Mucosa of descending colon (tissue), 3 donors: Measurements from ENCODE around the gene COL8A1. TPM values are rescaled to one million over a fixed set of nuclear protein-coding genes. Genes with fewer than 3 reads are reported as not detected.

ENCODE experiments used
- ATAC-seq: fragments of 200-7000 bp; cut with Tn5 transposase; one replicate; pipeline ENCODE4 v1.9.1; 2020; ENCODE audit warnings: mild to moderate bottlenecking, moderate library complexity
- DNase-seq, 3 donors: peaks; one replicate each; pipeline ENCODE4 v3.0.0-alpha.2; 2020
- H3K36me3 ChIP-seq: fragments of 200-600 bp; one replicate; pipeline ENCODE4 v1.8.0; 2021; ENCODE audit warnings: low read depth, mild to moderate bottlenecking
- H3K4me1 ChIP-seq: fragments of 200-600 bp; one replicate; pipeline ENCODE4 v1.8.0; 2021; ENCODE audit warnings: low read depth, mild to moderate bottlenecking
- H3K4me3 ChIP-seq: fragments of 200-600 bp; one replicate; pipeline ENCODE4 v1.8.0; 2021; ENCODE audit warnings: mild to moderate bottlenecking
- H3K9me3 ChIP-seq: fragments of 200-600 bp; one replicate; pipeline ENCODE4 v1.8.0; 2021; ENCODE audit warnings: mild to moderate bottlenecking
- intact Hi-C, 2 donors: fragments of 100-400 bp; cut with DNase I in 1 of 2; cut with micrococcal nuclease in 1 of 2; formaldehyde crosslinking; loops; one replicate each; pipeline versions ENCODE4 v1.11.0 to v1.11.1; 2022; cut with DNase I, micrococcal nuclease
- total RNA-seq, 3 donors: library from RNA; stranded (reverse); fragmentation: NEBNext Ultra II Directional in 2 of 3; extraction: Animal tissue kit (Norgen Biotek cat#: 25700) in 2 of 3; gene quantifications; one replicate each; pipeline versions ENCODE4 v1.2.1 to v1.2.4, GENCODE V29; 2021 to 2023
- TF ChIP-seq, protein P1 (sequence below): fragments of 200-600 bp; IDR thresholded peaks from one replicate; pipeline ENCODE4 v1.8.0; 2022; ENCODE audit warnings: antibody characterized with exemption, mild to moderate bottlenecking
- donor health status: DM: no; HTN: no; CAD: no; lungs with moderate emphysema.
- donor health status: DM: no; HTN: no; CAD: no.
- donor health status: DM: no; HTN: yes; CAD: no.

Gene COL8A1
- total RNA-seq, 3 donors from 2014 or later: 0.75 to 7.6 (median 3.8) TPM

- DNase-seq: peak; percentile 96 to 97 (median 96)
- H3K9me3 ChIP-seq: no peaks in the 10 kb centered on the region
- peaks cover 5% of the 10 kb centered on the region for H3K4me1 ChIP-seq
- intact Hi-C loops: no loop called here
- TF ChIP-seq, protein P1, sequence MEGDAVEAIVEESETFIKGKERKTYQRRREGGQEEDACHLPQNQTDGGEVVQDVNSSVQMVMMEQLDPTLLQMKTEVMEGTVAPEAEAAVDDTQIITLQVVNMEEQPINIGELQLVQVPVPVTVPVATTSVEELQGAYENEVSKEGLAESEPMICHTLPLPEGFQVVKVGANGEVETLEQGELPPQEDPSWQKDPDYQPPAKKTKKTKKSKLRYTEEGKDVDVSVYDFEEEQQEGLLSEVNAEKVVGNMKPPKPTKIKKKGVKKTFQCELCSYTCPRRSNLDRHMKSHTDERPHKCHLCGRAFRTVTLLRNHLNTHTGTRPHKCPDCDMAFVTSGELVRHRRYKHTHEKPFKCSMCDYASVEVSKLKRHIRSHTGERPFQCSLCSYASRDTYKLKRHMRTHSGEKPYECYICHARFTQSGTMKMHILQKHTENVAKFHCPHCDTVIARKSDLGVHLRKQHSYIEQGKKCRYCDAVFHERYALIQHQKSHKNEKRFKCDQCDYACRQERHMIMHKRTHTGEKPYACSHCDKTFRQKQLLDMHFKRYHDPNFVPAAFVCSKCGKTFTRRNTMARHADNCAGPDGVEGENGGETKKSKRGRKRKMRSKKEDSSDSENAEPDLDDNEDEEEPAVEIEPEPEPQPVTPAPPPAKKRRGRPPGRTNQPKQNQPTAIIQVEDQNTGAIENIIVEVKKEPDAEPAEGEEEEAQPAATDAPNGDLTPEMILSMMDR: peak; percentile 11
- H3K36me3 ChIP-seq: no peaks in the 10 kb centered on the region
- peak within 1 kb of the TSS; percentile 31 for H3K4me3 ChIP-seq
- peak; percentile 99 for ATAC-seq
Observed at GRCh38 chr3:99817437-99818240, 179.2 kb downstream of the COL8A1 start, which contains the start of gene CMSS1. TSS of gene CMSS1 (plus strand) at chr3:99817862.

- ATAC-seq: no peak
- peaks cover 5% of the 10 kb centered on the region for H3K4me1 ChIP-seq
- TF ChIP-seq, protein P1: no peak
- no peak overlapping the region for H3K4me3 ChIP-seq
- no peaks in the 10 kb centered on the region for H3K36me3 ChIP-seq
- no peaks in the 10 kb centered on the region for H3K9me3 ChIP-seq
- no peak for DNase-seq
- intact Hi-C loops: no loop called here
Observed at GRCh38 chr3:99818818-99819217, 180.4 kb downstream of the COL8A1 start.

DNA sequence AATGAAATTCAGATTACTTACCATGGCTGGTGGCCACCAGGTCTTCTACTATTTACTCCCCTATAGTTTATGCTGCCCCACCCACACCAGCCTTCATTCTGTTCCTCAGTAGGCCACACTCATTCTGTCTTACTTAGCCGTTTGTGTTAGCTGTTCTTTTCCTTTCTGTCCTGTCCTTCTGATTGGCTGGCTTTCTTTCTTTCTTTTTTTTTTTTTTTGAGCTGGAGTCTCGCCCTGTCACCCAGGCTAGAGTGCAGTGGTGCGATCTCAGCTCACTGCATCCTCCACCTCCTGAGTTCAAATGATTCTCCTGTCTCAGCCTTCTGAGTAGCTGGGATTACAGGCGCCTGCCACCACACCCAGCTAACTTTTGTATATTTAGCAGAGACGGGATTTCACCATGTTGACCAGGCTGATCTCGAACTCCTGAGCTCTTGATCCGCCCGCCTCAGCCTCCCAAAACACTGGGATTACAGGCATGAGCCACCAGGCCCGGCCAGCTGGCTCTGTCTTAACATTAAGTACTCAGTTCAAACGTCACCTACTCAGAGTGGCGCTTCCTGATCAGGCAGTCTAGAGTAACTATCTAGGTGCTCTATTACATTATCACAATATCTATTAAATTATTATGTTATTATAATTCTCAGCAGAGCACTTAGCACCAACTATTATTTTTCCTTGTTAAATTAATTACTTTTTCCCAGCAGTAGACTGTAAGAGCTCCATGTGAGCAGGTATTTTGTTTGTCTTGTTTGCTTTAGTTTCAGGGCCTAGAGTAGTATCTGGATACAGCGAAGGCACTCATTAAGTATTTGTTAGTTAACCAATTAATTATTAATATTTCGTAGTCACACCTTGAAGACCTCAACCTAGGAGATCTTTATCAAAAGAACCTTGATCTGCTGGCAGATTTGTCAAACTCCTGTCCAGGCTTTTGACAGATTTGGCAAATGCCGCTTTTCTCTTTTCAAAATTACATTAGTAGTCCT, 185.6 kb downstream of the COL8A1 start:
- TF ChIP-seq, protein P1: no peak
- peak in 1 of 3 donors; percentile 31 for DNase-seq

GRCh38 chr3:99825004-99825640, 186.7 kb downstream of the COL8A1 start:
- intact Hi-C loops: no loop called here
- Histone ChIP-seq H3K4me3 (no peak overlapping the region), H3K4me1 (no peaks in the 10 kb centered on the region), H3K36me3 (no peaks in the 10 kb centered on the region), H3K9me3 (no peaks in the 10 kb centered on the region)
- ATAC-seq: no peak
- TF ChIP-seq, protein P1: no peak
- DNase-seq: no peak

More for the DNA sequence above, 185.6 kb downstream of the COL8A1 start:
- intact Hi-C loops: no loop called here
- ATAC-seq: no peak
- Histone ChIP-seq H3K36me3 (no peaks in the 10 kb centered on the region), H3K9me3 (no peaks in the 10 kb centered on the region), H3K4me1 (no peaks in the 10 kb centered on the region), H3K4me3 (no peak overlapping the region)

GRCh38 chr3:99829844-99830243, 191.4 kb downstream of the COL8A1 start:
- no peak overlapping the region for H3K4me3 ChIP-seq
- intact Hi-C loops: no loop called here
- H3K9me3 ChIP-seq: no peaks in the 10 kb centered on the region
- ATAC-seq (no peak), DNase-seq (no peak)
- H3K36me3 ChIP-seq: no peaks in the 10 kb centered on the region
- H3K4me1 ChIP-seq: no peaks in the 10 kb centered on the region
- TF ChIP-seq, protein P1: no peak
